Calu3 (cell line): ENCODE measurements around the gene SLFNL1. TPM values are rescaled to one million over a fixed set of nuclear protein-coding genes. Genes with fewer than 3 reads are reported as not detected.

ENCODE experiments used
- BruUV-seq: library from RNA; stranded (reverse); fragments of 400-500 nt; replicated peaks from 2 replicates; lab custom pipeline; 2021; lab: Mats Ljungman, UMichigan
- CTCF ChIA-PET: fragments of 300-600 bp; sonication (Branson Sonifier 250); formaldehyde crosslinking; loops from one replicate; lab custom pipeline; 2022; ENCODE audit warnings: antibody characterized with exemption; lab: Charles Lee
- DNase-seq: peaks from one replicate; pipeline ENCODE4 v3.0.0; 2022
- H3K27ac Mint-ChIP-seq: one replicate; pipeline ENCODE4 v1.8.0; 2022; ENCODE audit warnings: mixed read lengths; ENCODE audit not compliant: unreplicated experiment
- H3K27me3 Mint-ChIP-seq: one replicate; pipeline ENCODE4 v1.8.0; 2022; ENCODE audit warnings: mixed read lengths; ENCODE audit not compliant: unreplicated experiment
- H3K36me3 Mint-ChIP-seq: one replicate; pipeline ENCODE4 v1.8.0; 2022; ENCODE audit warnings: mild to moderate bottlenecking, moderate library complexity, mixed read lengths; ENCODE audit not compliant: insufficient read depth, unreplicated experiment
- H3K4me1 Mint-ChIP-seq: one replicate; pipeline ENCODE4 v1.8.0; 2022; ENCODE audit warnings: mild to moderate bottlenecking, low read depth, mixed read lengths; ENCODE audit not compliant: unreplicated experiment
- H3K4me3 Mint-ChIP-seq: one replicate; pipeline ENCODE4 v1.8.0; 2022; ENCODE audit warnings: mild to moderate bottlenecking, low read depth, moderate library complexity, mixed read lengths; ENCODE audit not compliant: unreplicated experiment
- H3K9me3 Mint-ChIP-seq: one replicate; pipeline ENCODE4 v1.8.0; 2022; ENCODE audit warnings: low read depth, mixed read lengths; ENCODE audit not compliant: unreplicated experiment
- intact Hi-C: fragments of 100-400 bp; cut with micrococcal nuclease; formaldehyde crosslinking; loops from one replicate; pipeline ENCODE4 v1.10.0; 2022; ENCODE audit not compliant: unreplicated experiment
- total RNA-seq: library from RNA; stranded (reverse); gene quantifications from 2 replicates; pipeline ENCODE4 v1.2.3, GENCODE V29; 2022
- TF ChIP-seq, protein P1 (sequence below): fragments of 200-600 bp; IDR thresholded peaks from one replicate; pipeline ENCODE4 v1.8.0; 2022; ENCODE audit warnings: antibody characterized with exemption; ENCODE audit not compliant: unreplicated experiment

SLFNL1 gene
- total RNA-seq, 1 experiment from 2014 or later: 0.52 TPM

DNA sequence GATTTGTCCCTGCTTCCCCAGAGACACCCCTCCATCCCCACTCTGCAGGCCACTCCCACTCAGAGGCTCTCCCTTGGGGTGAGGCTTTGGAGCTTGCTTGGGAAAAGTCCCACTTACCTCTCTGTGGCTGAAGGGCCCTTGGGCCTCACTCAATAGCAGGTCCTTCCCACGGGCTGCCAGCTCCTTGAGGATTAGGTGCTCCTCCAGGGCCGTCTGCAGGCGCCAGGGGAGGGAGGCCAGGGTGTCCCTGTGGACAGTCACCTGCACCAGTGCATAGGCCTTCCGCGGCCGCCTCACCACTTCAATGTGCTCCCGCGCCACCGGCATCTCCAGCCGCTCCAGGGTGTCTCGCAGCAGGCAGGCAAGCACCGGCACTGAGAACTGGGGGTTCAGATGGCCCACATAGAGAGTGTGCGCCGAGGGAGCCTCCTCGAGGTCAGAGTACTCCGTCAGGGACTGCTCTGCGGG is 1.4 kb downstream of the SLFNL1 start:
- no peaks in the 10 kb centered on the region for H3K4me1 Mint-ChIP-seq
- CTCF ChIA-PET: no interaction called here
- H3K27me3 Mint-ChIP-seq: no peaks in the 10 kb centered on the region
- no peak overlapping the region for H3K27ac Mint-ChIP-seq
- DNase-seq: no peak
- intact Hi-C loops: no loop called here
- TF ChIP-seq, protein P1, sequence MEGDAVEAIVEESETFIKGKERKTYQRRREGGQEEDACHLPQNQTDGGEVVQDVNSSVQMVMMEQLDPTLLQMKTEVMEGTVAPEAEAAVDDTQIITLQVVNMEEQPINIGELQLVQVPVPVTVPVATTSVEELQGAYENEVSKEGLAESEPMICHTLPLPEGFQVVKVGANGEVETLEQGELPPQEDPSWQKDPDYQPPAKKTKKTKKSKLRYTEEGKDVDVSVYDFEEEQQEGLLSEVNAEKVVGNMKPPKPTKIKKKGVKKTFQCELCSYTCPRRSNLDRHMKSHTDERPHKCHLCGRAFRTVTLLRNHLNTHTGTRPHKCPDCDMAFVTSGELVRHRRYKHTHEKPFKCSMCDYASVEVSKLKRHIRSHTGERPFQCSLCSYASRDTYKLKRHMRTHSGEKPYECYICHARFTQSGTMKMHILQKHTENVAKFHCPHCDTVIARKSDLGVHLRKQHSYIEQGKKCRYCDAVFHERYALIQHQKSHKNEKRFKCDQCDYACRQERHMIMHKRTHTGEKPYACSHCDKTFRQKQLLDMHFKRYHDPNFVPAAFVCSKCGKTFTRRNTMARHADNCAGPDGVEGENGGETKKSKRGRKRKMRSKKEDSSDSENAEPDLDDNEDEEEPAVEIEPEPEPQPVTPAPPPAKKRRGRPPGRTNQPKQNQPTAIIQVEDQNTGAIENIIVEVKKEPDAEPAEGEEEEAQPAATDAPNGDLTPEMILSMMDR: no peak
- H3K4me3 Mint-ChIP-seq: no peak overlapping the region
- BruUV-seq: no TSS peak
- H3K36me3 Mint-ChIP-seq: peaks cover 62% of the 10 kb centered on the region
- H3K9me3 Mint-ChIP-seq: no peaks in the 10 kb centered on the region

- DNase-seq: no peak
- no peak overlapping the region for H3K4me3 Mint-ChIP-seq
- BruUV-seq: no TSS peak
- CTCF ChIA-PET: no interaction called here
- no peaks in the 10 kb centered on the region for H3K27me3 Mint-ChIP-seq
- intact Hi-C loops: no loop called here
- peak overlapping the region; percentile 31 for H3K27ac Mint-ChIP-seq
- H3K4me1 Mint-ChIP-seq: no peaks in the 10 kb centered on the region
- TF ChIP-seq, protein P1: no peak
- peaks cover 61% of the 10 kb centered on the region for H3K36me3 Mint-ChIP-seq
- no peaks in the 10 kb centered on the region for H3K9me3 Mint-ChIP-seq
Observed at GRCh38 chr1:41019353-41019745, 2.2 kb downstream of the SLFNL1 start.

GRCh38 chr1:41018018-41018410 is 3.5 kb downstream of the SLFNL1 start:
- intact Hi-C loops: no loop called here
- Mint-ChIP-seq H3K36me3 (peaks cover 55% of the 10 kb centered on the region), H3K27ac (no peak overlapping the region), H3K27me3 (no peaks in the 10 kb centered on the region), H3K4me3 (no peak overlapping the region), H3K9me3 (no peaks in the 10 kb centered on the region), H3K4me1 (no peaks in the 10 kb centered on the region)
- CTCF ChIA-PET: no interaction called here
- no TSS peak for BruUV-seq
- TF ChIP-seq, protein P1: no peak
- DNase-seq: no peak

- peaks cover 56% of the 10 kb centered on the region for H3K36me3 Mint-ChIP-seq
- no peak for DNase-seq
- CTCF ChIA-PET: no interaction called here
- no peak overlapping the region for H3K4me3 Mint-ChIP-seq
- TF ChIP-seq, protein P1: no peak
- H3K27me3 Mint-ChIP-seq: no peaks in the 10 kb centered on the region
- no peak overlapping the region for H3K27ac Mint-ChIP-seq
- H3K4me1 Mint-ChIP-seq: no peaks in the 10 kb centered on the region
- H3K9me3 Mint-ChIP-seq: no peaks in the 10 kb centered on the region
- intact Hi-C loops: no loop called here
- BruUV-seq: no TSS peak
Observed at GRCh38 chr1:41017141-41018017, 4.1 kb downstream of the SLFNL1 start.
